Gastroesophageal sphincter (tissue), 3 donors: ENCODE results near the gene NKAIN1.
"Not testable (repeated sequence)": the region's sequence is repeated elsewhere in the genome, so short reads cannot be mapped to it uniquely, and the experiment has no call there.

ENCODE experiments used
- EP300 ChIP-seq: sonication (generic); formaldehyde crosslinking; IDR thresholded peaks from one replicate; pipeline ENCODE4 v1.6.1; 2017; ENCODE audit warnings: antibody characterized with exemption, mild to moderate bottlenecking
- POLR2A ChIP-seq, 2 donors: fragments of 450-650 bp; IDR thresholded peaks; one replicate each; pipeline ENCODE4 v1.6.1; 2017; ENCODE audit warnings: antibody characterized with exemption in 2 of 2, mild to moderate bottlenecking in 2 of 2, moderate library complexity in 1 of 2
- POLR2AphosphoS5 ChIP-seq: sonication (generic); formaldehyde crosslinking; IDR thresholded peaks from one replicate; pipeline ENCODE4 v1.6.1; 2017; ENCODE audit warnings: antibody characterized with exemption
- TF ChIP-seq, protein P1 (sequence below), 4 experiments: fragments of 200-600 bp in 2 of 4; fragments of 450-650 bp in 2 of 4; sonication (generic) in 1 of 4; IDR thresholded peaks; one replicate each; pipeline ENCODE4 v1.5.1; 2017 to 2019; ENCODE audit warnings: antibody characterized with exemption in 4 of 4, mild to moderate bottlenecking in 2 of 4, moderate library complexity in 2 of 4

DNA sequence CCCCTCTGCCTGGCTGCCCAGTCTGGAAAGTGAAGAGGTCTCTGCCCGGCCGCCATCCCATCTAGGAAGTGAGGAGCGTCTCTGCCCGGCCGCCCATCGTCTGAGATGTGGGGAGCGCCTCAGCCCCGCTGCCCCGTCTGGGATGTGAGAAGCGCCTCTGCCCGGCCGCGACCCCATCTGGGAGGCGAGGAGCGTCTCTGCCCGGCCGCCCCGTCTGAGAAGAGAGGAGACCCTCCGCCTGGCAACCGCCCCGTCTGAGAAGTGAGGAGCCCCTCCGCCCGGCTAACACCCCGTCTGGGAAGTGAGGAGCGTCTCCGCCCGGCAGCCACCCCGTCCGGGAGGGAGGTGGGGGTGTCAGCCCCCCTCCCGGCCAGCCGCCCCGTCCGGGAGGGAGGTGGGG, 63.4 kb downstream of the NKAIN1 start:
- TF ChIP-seq POLR2A (IDR thresholded peaks at IDR 0.05); POLR2AphosphoS5; EP300: not testable (repeated sequence)
- TF ChIP-seq, protein P1, sequence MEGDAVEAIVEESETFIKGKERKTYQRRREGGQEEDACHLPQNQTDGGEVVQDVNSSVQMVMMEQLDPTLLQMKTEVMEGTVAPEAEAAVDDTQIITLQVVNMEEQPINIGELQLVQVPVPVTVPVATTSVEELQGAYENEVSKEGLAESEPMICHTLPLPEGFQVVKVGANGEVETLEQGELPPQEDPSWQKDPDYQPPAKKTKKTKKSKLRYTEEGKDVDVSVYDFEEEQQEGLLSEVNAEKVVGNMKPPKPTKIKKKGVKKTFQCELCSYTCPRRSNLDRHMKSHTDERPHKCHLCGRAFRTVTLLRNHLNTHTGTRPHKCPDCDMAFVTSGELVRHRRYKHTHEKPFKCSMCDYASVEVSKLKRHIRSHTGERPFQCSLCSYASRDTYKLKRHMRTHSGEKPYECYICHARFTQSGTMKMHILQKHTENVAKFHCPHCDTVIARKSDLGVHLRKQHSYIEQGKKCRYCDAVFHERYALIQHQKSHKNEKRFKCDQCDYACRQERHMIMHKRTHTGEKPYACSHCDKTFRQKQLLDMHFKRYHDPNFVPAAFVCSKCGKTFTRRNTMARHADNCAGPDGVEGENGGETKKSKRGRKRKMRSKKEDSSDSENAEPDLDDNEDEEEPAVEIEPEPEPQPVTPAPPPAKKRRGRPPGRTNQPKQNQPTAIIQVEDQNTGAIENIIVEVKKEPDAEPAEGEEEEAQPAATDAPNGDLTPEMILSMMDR (IDR thresholded peaks at IDR 0.05): not testable (repeated sequence)
